Bronchial epithelial cell (primary cell): Measurements from ENCODE around the gene TRDMT1. TPM values are rescaled to one million over a fixed set of nuclear protein-coding genes. Genes with fewer than 3 reads are reported as not detected.
A peak's percentile ranks its signal among the peaks of the same experiment; 100 is the strongest.
"Not testable (repeated sequence)": the region's sequence is repeated elsewhere in the genome, so short reads cannot be mapped to it uniquely, and the experiment has no call there.

ENCODE experiments used
- DNase-seq: peaks from one replicate; pipeline ENCODE4 v3.0.0-alpha.2; 2010; ENCODE audit warnings: low read depth
- FAIRE-seq: peaks from 2 replicates; lab custom pipeline; 2011; peaks lifted over from hg19 to GRCh38; lab: Jason Lieb, UNC
- H3K27me3 ChIP-seq: 2 replicates; pipeline ENCODE4 v1.5.1; 2011; ENCODE audit warnings: low read length; ENCODE audit not compliant: control insufficient read depth, insufficient read depth
- H3K36me3 ChIP-seq: 2 replicates; pipeline ENCODE4 v1.5.1; 2011; ENCODE audit warnings: low read length; ENCODE audit not compliant: control insufficient read depth, insufficient read depth
- H3K4me3 ChIP-seq: 2 replicates; pipeline ENCODE4 v1.5.1; 2011; ENCODE audit warnings: mild to moderate bottlenecking, low read depth, low read length, control low read depth
- total RNA-seq: library from RNA; depleted of rRNA; stranded (reverse); fragments of >200 nt; gene quantifications from 2 replicates; pipeline ENCODE4 v1.2.1, GENCODE V29; 2014
- TF ChIP-seq, protein P1 (sequence below): IDR thresholded peaks from 2 replicates; pipeline ENCODE4 v1.5.1; 2011; ENCODE audit warnings: mild to moderate bottlenecking, moderate library complexity, low read length, control low read depth, inconsistent platforms; ENCODE audit not compliant: insufficient read depth, severe bottlenecking

Gene TRDMT1
- total RNA-seq, 1 donor from 2014 or later = 1.3 TPM

GRCh38 chr10:17119845-17120244 lies 81.6 kb downstream of the TRDMT1 start:
- TF ChIP-seq, protein P1, sequence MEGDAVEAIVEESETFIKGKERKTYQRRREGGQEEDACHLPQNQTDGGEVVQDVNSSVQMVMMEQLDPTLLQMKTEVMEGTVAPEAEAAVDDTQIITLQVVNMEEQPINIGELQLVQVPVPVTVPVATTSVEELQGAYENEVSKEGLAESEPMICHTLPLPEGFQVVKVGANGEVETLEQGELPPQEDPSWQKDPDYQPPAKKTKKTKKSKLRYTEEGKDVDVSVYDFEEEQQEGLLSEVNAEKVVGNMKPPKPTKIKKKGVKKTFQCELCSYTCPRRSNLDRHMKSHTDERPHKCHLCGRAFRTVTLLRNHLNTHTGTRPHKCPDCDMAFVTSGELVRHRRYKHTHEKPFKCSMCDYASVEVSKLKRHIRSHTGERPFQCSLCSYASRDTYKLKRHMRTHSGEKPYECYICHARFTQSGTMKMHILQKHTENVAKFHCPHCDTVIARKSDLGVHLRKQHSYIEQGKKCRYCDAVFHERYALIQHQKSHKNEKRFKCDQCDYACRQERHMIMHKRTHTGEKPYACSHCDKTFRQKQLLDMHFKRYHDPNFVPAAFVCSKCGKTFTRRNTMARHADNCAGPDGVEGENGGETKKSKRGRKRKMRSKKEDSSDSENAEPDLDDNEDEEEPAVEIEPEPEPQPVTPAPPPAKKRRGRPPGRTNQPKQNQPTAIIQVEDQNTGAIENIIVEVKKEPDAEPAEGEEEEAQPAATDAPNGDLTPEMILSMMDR = no peak
- Histone ChIP-seq H3K27me3 (no peaks in the 10 kb centered on the region), H3K36me3 (no peaks in the 10 kb centered on the region), H3K4me3 (no peak overlapping the region)
- DNase-seq = no peak
- FAIRE-seq = no peak

DNA sequence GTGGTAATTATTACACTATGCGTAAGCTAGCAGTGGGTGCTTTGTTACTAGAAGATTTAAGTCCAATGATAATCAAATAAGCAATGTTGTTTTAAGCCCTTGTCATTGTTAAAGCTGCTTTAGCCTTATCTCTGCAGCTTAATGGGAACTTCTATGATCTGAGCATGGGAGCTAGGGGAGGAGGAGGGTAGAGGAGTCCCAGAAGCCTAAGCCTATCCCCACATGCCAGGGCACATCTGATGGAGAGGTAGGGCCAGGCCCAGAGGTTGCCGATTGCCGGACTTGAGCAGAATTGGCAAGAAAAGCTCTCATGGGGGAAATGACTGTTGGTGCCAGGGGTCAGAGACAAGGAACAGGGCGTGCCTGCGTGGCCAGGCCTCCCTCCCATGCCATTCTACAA lies 85.3 kb downstream of the TRDMT1 start:
- TF ChIP-seq, protein P1 = no peak
- H3K36me3 ChIP-seq = no peaks in the 10 kb centered on the region
- DNase-seq (no peak), FAIRE-seq (no peak)
- no peak overlapping the region for H3K4me3 ChIP-seq
- no peaks in the 10 kb centered on the region for H3K27me3 ChIP-seq

DNA sequence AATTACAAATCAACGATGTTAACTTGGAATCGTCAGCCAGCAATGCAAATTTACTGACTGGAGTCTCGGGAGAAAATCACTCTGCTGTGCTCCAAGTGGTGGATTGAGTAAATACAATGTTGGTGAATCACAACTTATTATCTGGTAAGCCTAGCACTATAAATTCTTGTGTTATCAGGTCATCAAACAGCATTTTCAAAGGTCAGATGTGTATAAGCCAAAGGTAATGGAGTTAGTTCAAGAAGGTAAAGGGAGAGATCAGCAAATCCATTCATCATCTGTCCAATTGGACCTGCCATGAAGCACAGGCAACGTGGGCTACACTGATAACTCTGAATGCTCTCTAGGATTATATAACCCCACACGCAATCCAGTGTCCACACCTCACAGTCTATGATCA lies 85.8 kb downstream of the TRDMT1 start:
- no peaks in the 10 kb centered on the region for H3K36me3 ChIP-seq
- H3K4me3 ChIP-seq = no peak overlapping the region
- H3K27me3 ChIP-seq = no peaks in the 10 kb centered on the region
- FAIRE-seq = no peak
- peak; percentile 67 for DNase-seq
- TF ChIP-seq, protein P1 = no peak

GRCh38 chr10:17114878-17115444 lies 86.5 kb downstream of the TRDMT1 start:
- DNase-seq, H3K4me3 ChIP-seq, FAIRE-seq, H3K27me3 ChIP-seq, H3K36me3 ChIP-seq: not testable (repeated sequence)

- no peak overlapping the region for H3K4me3 ChIP-seq
- no peak for DNase-seq
- no peaks in the 10 kb centered on the region for H3K27me3 ChIP-seq
- FAIRE-seq = no peak
- TF ChIP-seq, protein P1 = no peak
- no peaks in the 10 kb centered on the region for H3K36me3 ChIP-seq
Measured at GRCh38 chr10:17113889-17114540, 87.5 kb downstream of the TRDMT1 start.

GRCh38 chr10:17113346-17113745 lies 88.1 kb downstream of the TRDMT1 start:
- TF ChIP-seq, protein P1 = no peak
- Histone ChIP-seq H3K4me3 (no peak overlapping the region), H3K27me3 (no peaks in the 10 kb centered on the region), H3K36me3 (no peaks in the 10 kb centered on the region)
- FAIRE-seq = no peak
- no peak for DNase-seq
